Type B pancreatic cell (in vitro differentiated cells): ENCODE results near the gene RIC8A. TPM values are rescaled to one million over a fixed set of nuclear protein-coding genes. Genes with fewer than 3 reads are reported as not detected.

Experiments used
- DNase-seq: peaks from one replicate; pipeline ENCODE4 v3.0.0; 2021; ENCODE audit warnings: mixed read lengths; ENCODE audit not compliant: unreplicated experiment; ENCODE audit errors: extremely low spot score
- H3K27ac Mint-ChIP-seq: 2 replicates; pipeline ENCODE4 v1.8.0; 2021; ENCODE audit warnings: mild to moderate bottlenecking, mixed read lengths
- H3K27me3 Mint-ChIP-seq: 2 replicates; pipeline ENCODE4 v1.8.0; 2021; ENCODE audit warnings: mixed read lengths
- H3K36me3 Mint-ChIP-seq: 2 replicates; pipeline ENCODE4 v1.8.0; 2021; ENCODE audit warnings: mixed read lengths
- H3K4me1 Mint-ChIP-seq: one replicate; pipeline ENCODE4 v1.8.0; 2021; ENCODE audit warnings: mixed read lengths; ENCODE audit not compliant: unreplicated experiment
- H3K4me3 Mint-ChIP-seq: 2 replicates; pipeline ENCODE4 v1.8.0; 2021; ENCODE audit warnings: mild to moderate bottlenecking, mixed read lengths
- H3K9me3 Mint-ChIP-seq: 2 replicates; pipeline ENCODE4 v1.8.0; 2021; ENCODE audit warnings: mixed read lengths
- total RNA-seq: library from RNA; stranded (reverse); gene quantifications from 2 replicates; pipeline ENCODE4 v1.2.1, GENCODE V29; 2021; ENCODE audit warnings: low replicate concordance
- TF ChIP-seq, protein P1 (sequence below): fragments of 200-600 bp; sonication (generic); conservative IDR thresholded peaks from 2 replicates; pipeline ENCODE4 v1.5.0; 2021; ENCODE audit warnings: antibody characterized with exemption, mild to moderate bottlenecking

The RIC8A gene
- total RNA-seq, 1 donor from 2014 or later = 114 TPM

DNA sequence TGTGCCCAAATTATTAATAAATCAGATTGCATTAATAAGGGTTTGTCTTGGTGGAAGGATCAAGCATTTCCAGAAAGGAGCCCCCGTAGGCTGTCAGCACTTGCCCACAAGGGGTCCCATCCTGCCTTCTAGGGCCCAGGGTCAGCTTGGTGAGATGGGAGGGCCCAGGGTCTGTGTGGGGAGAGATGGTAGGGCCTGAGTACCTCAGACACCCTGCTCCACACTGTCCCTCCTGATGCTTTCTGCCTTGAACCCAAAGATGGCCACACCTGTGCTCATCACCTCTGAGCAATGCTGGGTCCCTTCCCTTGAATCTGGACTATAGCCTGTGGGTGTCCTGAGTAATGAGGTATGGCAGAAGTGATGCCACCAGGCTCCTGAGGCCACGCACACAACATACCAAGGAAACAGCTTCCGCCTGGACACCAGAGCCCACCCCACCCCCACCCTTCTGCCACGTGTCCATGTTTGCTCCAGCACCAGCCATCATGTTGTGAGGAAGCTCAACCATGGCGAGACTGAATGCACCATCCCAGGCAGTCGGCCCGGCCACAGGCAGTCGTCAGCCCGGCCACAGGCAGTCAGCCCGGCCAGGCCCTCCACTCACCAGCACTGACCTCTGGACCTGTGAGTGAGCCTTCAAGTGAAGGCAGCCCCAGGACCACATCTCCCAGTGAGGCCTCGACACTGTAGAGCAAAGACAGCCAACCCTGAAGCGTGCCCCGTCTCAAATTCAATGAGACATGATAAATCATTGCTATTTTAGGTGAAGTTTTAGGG is 7.1 kb upstream of the RIC8A start:
- Mint-ChIP-seq H3K27me3 (no peaks in the 10 kb centered on the region), H3K36me3 (peaks cover 5% of the 10 kb centered on the region), H3K4me1 (no peaks in the 10 kb centered on the region), H3K27ac (no peak overlapping the region), H3K9me3 (no peaks in the 10 kb centered on the region), H3K4me3 (no peak overlapping the region)
- TF ChIP-seq, protein P1, sequence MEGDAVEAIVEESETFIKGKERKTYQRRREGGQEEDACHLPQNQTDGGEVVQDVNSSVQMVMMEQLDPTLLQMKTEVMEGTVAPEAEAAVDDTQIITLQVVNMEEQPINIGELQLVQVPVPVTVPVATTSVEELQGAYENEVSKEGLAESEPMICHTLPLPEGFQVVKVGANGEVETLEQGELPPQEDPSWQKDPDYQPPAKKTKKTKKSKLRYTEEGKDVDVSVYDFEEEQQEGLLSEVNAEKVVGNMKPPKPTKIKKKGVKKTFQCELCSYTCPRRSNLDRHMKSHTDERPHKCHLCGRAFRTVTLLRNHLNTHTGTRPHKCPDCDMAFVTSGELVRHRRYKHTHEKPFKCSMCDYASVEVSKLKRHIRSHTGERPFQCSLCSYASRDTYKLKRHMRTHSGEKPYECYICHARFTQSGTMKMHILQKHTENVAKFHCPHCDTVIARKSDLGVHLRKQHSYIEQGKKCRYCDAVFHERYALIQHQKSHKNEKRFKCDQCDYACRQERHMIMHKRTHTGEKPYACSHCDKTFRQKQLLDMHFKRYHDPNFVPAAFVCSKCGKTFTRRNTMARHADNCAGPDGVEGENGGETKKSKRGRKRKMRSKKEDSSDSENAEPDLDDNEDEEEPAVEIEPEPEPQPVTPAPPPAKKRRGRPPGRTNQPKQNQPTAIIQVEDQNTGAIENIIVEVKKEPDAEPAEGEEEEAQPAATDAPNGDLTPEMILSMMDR = no peak
- DNase-seq = peak; percentile 47

DNA sequence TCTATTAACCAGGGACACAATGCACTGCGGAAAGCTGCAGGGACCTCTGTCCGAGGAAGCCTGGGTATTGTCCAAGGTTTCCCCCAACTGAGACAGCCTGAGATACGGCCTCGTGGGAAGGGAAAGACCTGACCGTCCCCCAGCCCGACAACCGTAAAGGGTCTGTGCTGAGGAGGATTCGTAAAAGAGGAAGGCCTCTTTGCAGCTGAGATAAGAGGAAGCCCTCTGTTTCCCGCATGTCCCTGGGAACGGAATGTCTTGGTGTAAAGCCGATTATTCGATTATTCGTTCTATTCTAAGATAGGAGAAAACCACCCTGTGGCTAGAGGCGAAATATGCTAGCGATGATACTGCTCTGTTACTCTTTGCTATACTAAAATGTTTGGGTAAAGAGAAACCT is 5.5 kb upstream of the RIC8A start:
- DNase-seq = no peak
- Mint-ChIP-seq H3K27ac (no peak overlapping the region), H3K9me3 (no peaks in the 10 kb centered on the region), H3K4me1 (no peaks in the 10 kb centered on the region), H3K27me3 (no peaks in the 10 kb centered on the region), H3K4me3 (no peak overlapping the region), H3K36me3 (peaks cover 5% of the 10 kb centered on the region)
- TF ChIP-seq, protein P1 = no peak

DNA sequence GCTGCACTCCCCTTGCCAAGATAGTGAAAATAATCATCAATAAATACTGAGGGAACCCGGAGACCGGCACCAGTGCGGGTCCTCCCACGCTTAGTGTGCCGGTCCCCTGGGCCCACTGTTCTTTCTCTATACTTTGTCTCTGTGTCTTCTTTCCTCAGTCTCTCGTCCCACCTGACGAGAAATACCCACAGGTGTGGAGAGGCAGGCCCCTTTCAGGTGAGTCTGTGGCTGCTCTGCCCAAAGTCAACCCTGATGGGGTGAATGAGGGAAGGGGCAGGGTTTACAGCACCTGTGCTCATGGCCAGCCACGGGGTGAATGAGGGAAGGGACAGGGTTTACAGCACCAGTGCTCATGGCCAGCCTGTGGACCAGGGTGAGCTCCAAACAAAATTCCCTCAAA is 5.0 kb upstream of the RIC8A start:
- H3K27ac Mint-ChIP-seq = no peak overlapping the region
- H3K9me3 Mint-ChIP-seq = no peaks in the 10 kb centered on the region
- peaks cover 2% of the 10 kb centered on the region for H3K4me1 Mint-ChIP-seq
- peaks cover 5% of the 10 kb centered on the region for H3K36me3 Mint-ChIP-seq
- no peak overlapping the region for H3K4me3 Mint-ChIP-seq
- DNase-seq = no peak
- H3K27me3 Mint-ChIP-seq = no peaks in the 10 kb centered on the region
- TF ChIP-seq, protein P1 = no peak

DNA sequence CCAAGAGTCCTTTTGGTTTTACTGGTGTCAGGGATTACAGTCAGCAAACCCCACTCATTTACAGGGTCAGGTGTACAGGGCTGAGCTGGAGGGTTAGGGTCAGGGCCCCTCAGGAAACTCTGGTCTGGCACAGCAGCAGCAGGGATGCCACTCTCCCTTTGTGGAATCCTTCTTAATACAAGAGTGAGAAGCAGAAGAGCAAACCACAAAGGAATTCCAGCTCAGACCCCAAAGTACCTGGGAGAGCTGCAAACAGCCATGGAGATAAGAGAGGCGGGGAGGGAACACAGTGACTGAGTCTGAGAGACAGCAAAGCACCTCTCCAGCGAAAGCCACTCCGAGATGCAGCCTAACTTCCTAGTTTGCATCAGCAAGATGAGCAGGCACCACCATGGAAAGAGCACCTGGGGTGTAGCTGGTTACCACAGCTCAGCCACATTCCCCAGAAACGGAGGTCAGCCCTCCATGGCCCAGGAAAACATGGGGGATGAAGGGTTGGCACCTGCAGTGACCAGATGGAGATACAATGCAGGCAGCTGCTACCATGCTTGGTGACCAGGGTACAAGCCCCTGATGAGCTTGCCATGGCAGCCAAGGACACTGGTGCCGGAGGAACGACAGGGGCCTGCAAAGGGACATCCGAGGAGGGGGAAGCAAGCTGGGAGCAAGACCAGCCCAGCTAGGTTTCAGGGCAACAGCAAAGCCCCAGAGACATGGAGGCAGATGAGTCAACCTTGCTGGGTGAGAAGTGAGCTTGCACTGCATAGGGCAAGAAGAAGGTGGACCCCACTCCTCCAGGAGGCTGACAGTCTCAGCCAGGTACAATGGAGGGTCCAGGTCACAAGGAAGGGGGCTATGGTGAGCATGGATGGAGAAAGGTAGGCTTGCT is 4.2 kb upstream of the RIC8A start:
- Mint-ChIP-seq H3K9me3 (no peaks in the 10 kb centered on the region), H3K27ac (peak overlapping the region; percentile 55), H3K4me3 (peak overlapping the region; percentile 41), H3K27me3 (no peaks in the 10 kb centered on the region), H3K4me1 (peaks cover 3% of the 10 kb centered on the region), H3K36me3 (peaks cover 5% of the 10 kb centered on the region)
- TF ChIP-seq, protein P1 = no peak
- no peak for DNase-seq

DNA sequence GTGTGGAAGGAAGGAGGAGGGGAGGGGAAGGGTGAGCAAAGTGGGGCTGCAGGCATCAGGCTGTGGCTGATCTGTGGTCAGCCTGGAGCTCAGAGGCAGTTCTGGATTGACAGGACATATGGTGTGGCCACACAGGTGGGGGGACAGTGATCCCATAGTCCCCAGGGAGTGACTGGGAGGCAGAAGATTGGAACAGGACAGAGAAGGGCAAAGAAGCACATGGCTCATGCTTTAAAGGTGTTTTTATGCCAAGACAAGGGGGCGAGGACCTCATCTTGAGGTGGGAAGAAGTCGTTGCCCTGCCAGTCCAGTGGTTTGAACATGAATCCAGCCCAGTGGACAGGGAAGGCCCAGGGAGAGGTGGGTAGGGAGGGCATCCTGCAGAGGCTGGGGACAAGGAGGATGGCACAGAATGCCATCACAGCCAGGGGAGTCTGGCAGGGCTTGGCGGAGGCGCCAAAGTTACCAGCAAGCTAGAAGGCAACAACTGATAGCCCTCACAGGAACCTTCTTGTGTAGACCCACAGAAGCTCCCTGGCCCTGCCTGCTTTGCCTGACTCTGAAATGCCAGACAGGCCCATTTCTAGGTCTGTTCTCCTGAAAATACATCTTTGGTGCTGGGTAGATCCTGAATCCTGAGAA is 3.4 kb upstream of the RIC8A start:
- H3K9me3 Mint-ChIP-seq = no peaks in the 10 kb centered on the region
- H3K36me3 Mint-ChIP-seq = peaks cover 5% of the 10 kb centered on the region
- no peak overlapping the region for H3K27ac Mint-ChIP-seq
- peaks cover 3% of the 10 kb centered on the region for H3K4me1 Mint-ChIP-seq
- H3K27me3 Mint-ChIP-seq = no peaks in the 10 kb centered on the region
- TF ChIP-seq, protein P1 = no peak
- no peak for DNase-seq
- peak overlapping the region; percentile 68 for H3K4me3 Mint-ChIP-seq
